ENCODE measurements around the gene MEMO1. TPM values are rescaled to one million over a fixed set of nuclear protein-coding genes. Genes with fewer than 3 reads are reported as not detected.

MEMO1 gene
- total and polyA plus RNA-seq, 2 donors (not counting 3 experiments of a cell fraction or from before 2014, with no cell fraction given): 38.6 to 56.2 TPM

DNA sequence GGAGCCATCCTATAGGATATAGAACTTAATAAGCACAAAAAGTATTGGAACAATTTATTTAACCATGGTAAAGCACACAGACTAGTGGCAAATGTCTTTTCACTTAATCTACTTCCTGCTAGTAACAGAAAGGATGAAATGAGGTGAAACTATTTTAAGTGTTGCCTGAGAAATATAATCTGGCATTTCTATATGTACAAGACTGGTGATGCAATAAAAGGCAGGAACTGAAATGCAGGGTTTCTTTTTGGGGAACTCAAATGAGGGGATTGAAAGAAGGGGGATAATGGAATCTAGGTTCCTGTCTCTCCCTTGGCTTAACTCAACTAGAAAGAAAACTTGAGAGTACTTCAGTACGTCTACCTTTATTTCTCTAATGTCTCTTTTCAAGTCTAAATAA is 122.3 kb downstream of the MEMO1 start:
- no peak for DNase-seq (ENCODE audit: low read depth, low spot score)
- no peak for FAIRE-seq
- Histone ChIP-seq H3K27ac (ENCODE audit: insufficient read depth, low read depth, low read length) (no peak overlapping the region), H3K4me2 (ENCODE audit: insufficient read depth, low read length) (no peak overlapping the region), H3K9me3 (replicated peaks; ENCODE audit: control insufficient read depth, insufficient read depth, low read length) (no peaks in the 10 kb centered on the region), H4K20me1 (replicated peaks; ENCODE audit: control insufficient read depth, extremely low read depth, insufficient read depth, low read length) (no peaks in the 10 kb centered on the region), H3K36me3 (ENCODE audit: control insufficient read depth in 2 of 2, extremely low read depth in 1 of 2, insufficient read depth in 2 of 2, low read length in 2 of 2) (no peaks in the 10 kb centered on the region), H3K27me3 (ENCODE audit: control insufficient read depth in 2 of 2, insufficient read depth in 2 of 2, low read length in 2 of 2) (no peaks in the 10 kb centered on the region), H3K4me3 (replicated peaks in 1 of 3; ENCODE audit: insufficient read depth in 1 of 3, low read depth in 1 of 3, low read length in 3 of 3) (no peak overlapping the region), H3K79me2 (ENCODE audit: control insufficient read depth, insufficient read depth, low read length) (peaks cover 2% of the 10 kb centered on the region), H2AFZ (ENCODE audit: low read depth, low read length) (no peak overlapping the region), H3K9ac (replicated peaks; ENCODE audit: extremely low read depth, insufficient read depth, low read length) (no peak overlapping the region), H3K4me1 (ENCODE audit: control insufficient read depth, extremely low read depth, insufficient read depth, low read length) (no peaks in the 10 kb centered on the region), H3K9me1 (replicated peaks; ENCODE audit: control insufficient read depth, extremely low read depth, insufficient read depth, low read length) (no peaks in the 10 kb centered on the region)
- ChIA-PET POLR2A (no interaction called here), CTCF (no interaction called here)
- dilution Hi-C loops (cut with MboI; ENCODE audit: extremely low pct_ligation_motif_present, low sequenced_read_pairs): no loop called here
- TF ChIP-seq JUN (IDR thresholded peaks at IDR 0.05; ENCODE audit: borderline replicate concordance, insufficient read depth, insufficient read length, low read depth): no peak
- no peak for TF ChIP-seq EZH2 (IDR thresholded peaks at IDR 0.05; ENCODE audit: borderline replicate concordance, low read depth, low read length, severe bottlenecking)
- TF ChIP-seq MYC (IDR thresholded peaks at IDR 0.05; ENCODE audit: low read depth, low read length): no peak
- TF ChIP-seq POLR2AphosphoS5 (IDR thresholded peaks at IDR 0.05; ENCODE audit: insufficient read depth, low read depth, low read length): no peak
- TF ChIP-seq FOS (IDR thresholded peaks at IDR 0.05; ENCODE audit: borderline replicate concordance, insufficient read depth, low read length): no peak
- TF ChIP-seq, protein P1, sequence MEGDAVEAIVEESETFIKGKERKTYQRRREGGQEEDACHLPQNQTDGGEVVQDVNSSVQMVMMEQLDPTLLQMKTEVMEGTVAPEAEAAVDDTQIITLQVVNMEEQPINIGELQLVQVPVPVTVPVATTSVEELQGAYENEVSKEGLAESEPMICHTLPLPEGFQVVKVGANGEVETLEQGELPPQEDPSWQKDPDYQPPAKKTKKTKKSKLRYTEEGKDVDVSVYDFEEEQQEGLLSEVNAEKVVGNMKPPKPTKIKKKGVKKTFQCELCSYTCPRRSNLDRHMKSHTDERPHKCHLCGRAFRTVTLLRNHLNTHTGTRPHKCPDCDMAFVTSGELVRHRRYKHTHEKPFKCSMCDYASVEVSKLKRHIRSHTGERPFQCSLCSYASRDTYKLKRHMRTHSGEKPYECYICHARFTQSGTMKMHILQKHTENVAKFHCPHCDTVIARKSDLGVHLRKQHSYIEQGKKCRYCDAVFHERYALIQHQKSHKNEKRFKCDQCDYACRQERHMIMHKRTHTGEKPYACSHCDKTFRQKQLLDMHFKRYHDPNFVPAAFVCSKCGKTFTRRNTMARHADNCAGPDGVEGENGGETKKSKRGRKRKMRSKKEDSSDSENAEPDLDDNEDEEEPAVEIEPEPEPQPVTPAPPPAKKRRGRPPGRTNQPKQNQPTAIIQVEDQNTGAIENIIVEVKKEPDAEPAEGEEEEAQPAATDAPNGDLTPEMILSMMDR (IDR thresholded peaks at IDR 0.05; ENCODE audit: extremely low read depth in 1 of 2, insufficient read depth in 1 of 2, low read depth in 1 of 2, low read length in 2 of 2): no peak
- no peak for TF ChIP-seq GATA2 (IDR thresholded peaks at IDR 0.05; ENCODE audit: insufficient read depth, insufficient read length, low read depth, low read length)
- no peak for TF ChIP-seq POLR2A (IDR thresholded peaks at IDR 0.05; ENCODE audit: low read depth, low read length)
- TF ChIP-seq, protein P2, sequence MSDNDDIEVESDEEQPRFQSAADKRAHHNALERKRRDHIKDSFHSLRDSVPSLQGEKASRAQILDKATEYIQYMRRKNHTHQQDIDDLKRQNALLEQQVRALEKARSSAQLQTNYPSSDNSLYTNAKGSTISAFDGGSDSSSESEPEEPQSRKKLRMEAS (IDR thresholded peaks at IDR 0.05; ENCODE audit: insufficient read depth, insufficient read length): no peak
- BruUV-seq (replicated peaks): no TSS peak
- intact Hi-C loops (cut with micrococcal nuclease): no loop called here

All from endothelial cell of umbilical vein (primary cell).